HepG2 (cell line): Measurements from ENCODE around the gene CACNA1G.

Experiments
- CTCF ChIP-seq: sonication (generic); formaldehyde crosslinking; IDR thresholded peaks from 2 replicates; pipeline ENCODE4 v1.5.0; 2020; ENCODE audit warnings: mild to moderate bottlenecking, missing genetic modification reagents, moderate library complexity
- FOXK1 ChIP-seq: sonication (generic); formaldehyde crosslinking; IDR thresholded peaks from 2 replicates; pipeline ENCODE4 v1.4.0; 2020; ENCODE audit warnings: low read depth, missing genetic modification reagents, borderline replicate concordance
- KDM6A ChIP-seq: IDR thresholded peaks from 2 replicates; pipeline ENCODE4 v1.6.1; 2016; ENCODE audit warnings: low read depth
- NR3C1 ChIP-seq: sonication (generic); formaldehyde crosslinking; IDR thresholded peaks from 2 replicates; pipeline ENCODE4 v1.4.0; 2020; ENCODE audit warnings: missing genetic modification reagents
- RELA ChIP-seq: sonication (generic); formaldehyde crosslinking; IDR thresholded peaks from 2 replicates; pipeline ENCODE4 v1.4.0; 2020; ENCODE audit warnings: missing genetic modification reagents
- RNF219 ChIP-seq: sonication (generic); formaldehyde crosslinking; IDR thresholded peaks from 2 replicates; pipeline ENCODE4 v1.5.0; 2020; ENCODE audit warnings: mild to moderate bottlenecking, missing genetic modification reagents
- SP1 ChIP-seq, 2 experiments: fragments of 450-650 bp in 1 of 2; sonication (generic) in 1 of 2; formaldehyde crosslinking in 1 of 2; IDR thresholded peaks; 2 replicates each; pipeline versions ENCODE4 v1.4.0 to v1.6.1; 2016 to 2020; ENCODE audit warnings: missing genetic modification reagents in 1 of 2
- TCF12 ChIP-seq, 2 experiments: fragments of 450-650 bp in 1 of 2; sonication (generic) in 1 of 2; formaldehyde crosslinking in 1 of 2; IDR thresholded peaks; 2 replicates each; pipeline versions ENCODE4 v1.6.1 to v1.8.0; 2017 to 2022; ENCODE audit warnings: antibody characterized with exemption in 1 of 2, mild to moderate bottlenecking in 1 of 2, missing genetic modification reagents in 1 of 2, moderate library complexity in 1 of 2
- ZMYM4 ChIP-seq: sonication (generic); formaldehyde crosslinking; IDR thresholded peaks from 2 replicates; pipeline ENCODE4 v1.8.1; 2023; ENCODE audit warnings: mild to moderate bottlenecking, missing genetic modification reagents
- ZNF138 ChIP-seq: sonication (generic); formaldehyde crosslinking; IDR thresholded peaks from 2 replicates; pipeline ENCODE4 v1.5.0; 2020; ENCODE audit warnings: mild to moderate bottlenecking, low read depth, missing genetic modification reagents
- ZNF605 ChIP-seq: sonication (generic); formaldehyde crosslinking; IDR thresholded peaks from 2 replicates; pipeline ENCODE4 v1.8.0; 2022; ENCODE audit warnings: mild to moderate bottlenecking, missing genetic modification reagents
- TF ChIP-seq, protein P1 (sequence below): sonication (generic); formaldehyde crosslinking; IDR thresholded peaks from 2 replicates; pipeline ENCODE4 v1.4.0; 2020; ENCODE audit warnings: missing genetic modification reagents, borderline replicate concordance
- TF ChIP-seq, protein P2 (sequence below): sonication (generic); formaldehyde crosslinking; IDR thresholded peaks from 2 replicates; pipeline ENCODE4 v1.4.0; 2020; ENCODE audit warnings: low read depth, missing genetic modification reagents

DNA sequence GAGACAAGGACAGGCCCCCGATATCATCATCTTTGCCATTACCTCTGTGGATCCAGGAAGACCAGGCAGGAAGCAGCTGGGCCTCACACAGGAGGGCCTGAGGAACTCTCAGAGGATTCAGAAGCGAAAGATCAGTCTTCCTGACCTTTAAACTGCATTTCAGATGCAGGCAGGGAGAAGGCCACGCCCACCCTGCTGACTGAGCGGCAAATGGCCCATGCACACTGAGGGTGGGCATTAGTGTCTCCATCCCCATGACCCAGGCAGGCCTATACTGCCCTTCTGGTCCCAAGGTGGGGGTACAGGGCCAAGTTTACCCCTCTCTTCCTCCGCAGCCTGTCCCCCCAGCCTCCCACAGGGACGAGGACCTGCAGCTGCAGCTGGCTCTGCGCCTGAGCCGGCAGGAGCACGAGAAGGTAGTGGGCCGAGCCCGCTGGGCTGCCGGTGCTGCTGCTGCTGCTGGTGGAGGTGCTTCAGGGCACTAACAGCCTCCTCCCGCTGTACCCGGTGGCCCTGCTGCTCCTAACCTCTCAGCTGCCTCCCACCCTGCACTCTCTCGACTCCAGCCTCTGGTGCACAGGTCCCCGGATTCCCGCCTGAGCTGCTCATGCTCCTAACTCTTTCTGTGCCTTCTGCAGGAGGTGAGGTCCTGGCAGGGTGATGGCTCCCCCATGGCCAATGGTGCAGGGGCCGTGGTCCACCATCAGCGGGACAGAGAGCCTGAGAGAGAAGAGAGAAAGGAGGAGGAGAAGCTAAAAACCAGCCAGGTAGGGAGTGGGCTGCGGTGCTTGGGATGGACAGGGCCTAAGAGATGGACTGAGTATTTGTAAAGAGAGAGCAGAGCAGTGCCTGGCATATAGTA is 21.7 kb upstream of the CACNA1G start:
- no peak for TF ChIP-seq ZMYM4
- TF ChIP-seq RELA (CRISPR knock-in tag), result no peak
- TF ChIP-seq, protein P1, sequence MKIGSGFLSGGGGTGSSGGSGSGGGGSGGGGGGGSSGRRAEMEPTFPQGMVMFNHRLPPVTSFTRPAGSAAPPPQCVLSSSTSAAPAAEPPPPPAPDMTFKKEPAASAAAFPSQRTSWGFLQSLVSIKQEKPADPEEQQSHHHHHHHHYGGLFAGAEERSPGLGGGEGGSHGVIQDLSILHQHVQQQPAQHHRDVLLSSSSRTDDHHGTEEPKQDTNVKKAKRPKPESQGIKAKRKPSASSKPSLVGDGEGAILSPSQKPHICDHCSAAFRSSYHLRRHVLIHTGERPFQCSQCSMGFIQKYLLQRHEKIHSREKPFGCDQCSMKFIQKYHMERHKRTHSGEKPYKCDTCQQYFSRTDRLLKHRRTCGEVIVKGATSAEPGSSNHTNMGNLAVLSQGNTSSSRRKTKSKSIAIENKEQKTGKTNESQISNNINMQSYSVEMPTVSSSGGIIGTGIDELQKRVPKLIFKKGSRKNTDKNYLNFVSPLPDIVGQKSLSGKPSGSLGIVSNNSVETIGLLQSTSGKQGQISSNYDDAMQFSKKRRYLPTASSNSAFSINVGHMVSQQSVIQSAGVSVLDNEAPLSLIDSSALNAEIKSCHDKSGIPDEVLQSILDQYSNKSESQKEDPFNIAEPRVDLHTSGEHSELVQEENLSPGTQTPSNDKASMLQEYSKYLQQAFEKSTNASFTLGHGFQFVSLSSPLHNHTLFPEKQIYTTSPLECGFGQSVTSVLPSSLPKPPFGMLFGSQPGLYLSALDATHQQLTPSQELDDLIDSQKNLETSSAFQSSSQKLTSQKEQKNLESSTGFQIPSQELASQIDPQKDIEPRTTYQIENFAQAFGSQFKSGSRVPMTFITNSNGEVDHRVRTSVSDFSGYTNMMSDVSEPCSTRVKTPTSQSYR, result no peak
- TF ChIP-seq CTCF (CRISPR knock-in tag), result no peak
- no peak for TF ChIP-seq RNF219 (CRISPR knock-in tag)
- TF ChIP-seq TCF12 (IDR thresholded peaks at IDR 0.05), result no peak
- TF ChIP-seq TCF12 (CRISPR knock-in tag; IDR thresholded peaks at IDR 0.05), result no peak
- TF ChIP-seq FOXK1 (CRISPR knock-in tag), result no peak
- TF ChIP-seq, protein P2, sequence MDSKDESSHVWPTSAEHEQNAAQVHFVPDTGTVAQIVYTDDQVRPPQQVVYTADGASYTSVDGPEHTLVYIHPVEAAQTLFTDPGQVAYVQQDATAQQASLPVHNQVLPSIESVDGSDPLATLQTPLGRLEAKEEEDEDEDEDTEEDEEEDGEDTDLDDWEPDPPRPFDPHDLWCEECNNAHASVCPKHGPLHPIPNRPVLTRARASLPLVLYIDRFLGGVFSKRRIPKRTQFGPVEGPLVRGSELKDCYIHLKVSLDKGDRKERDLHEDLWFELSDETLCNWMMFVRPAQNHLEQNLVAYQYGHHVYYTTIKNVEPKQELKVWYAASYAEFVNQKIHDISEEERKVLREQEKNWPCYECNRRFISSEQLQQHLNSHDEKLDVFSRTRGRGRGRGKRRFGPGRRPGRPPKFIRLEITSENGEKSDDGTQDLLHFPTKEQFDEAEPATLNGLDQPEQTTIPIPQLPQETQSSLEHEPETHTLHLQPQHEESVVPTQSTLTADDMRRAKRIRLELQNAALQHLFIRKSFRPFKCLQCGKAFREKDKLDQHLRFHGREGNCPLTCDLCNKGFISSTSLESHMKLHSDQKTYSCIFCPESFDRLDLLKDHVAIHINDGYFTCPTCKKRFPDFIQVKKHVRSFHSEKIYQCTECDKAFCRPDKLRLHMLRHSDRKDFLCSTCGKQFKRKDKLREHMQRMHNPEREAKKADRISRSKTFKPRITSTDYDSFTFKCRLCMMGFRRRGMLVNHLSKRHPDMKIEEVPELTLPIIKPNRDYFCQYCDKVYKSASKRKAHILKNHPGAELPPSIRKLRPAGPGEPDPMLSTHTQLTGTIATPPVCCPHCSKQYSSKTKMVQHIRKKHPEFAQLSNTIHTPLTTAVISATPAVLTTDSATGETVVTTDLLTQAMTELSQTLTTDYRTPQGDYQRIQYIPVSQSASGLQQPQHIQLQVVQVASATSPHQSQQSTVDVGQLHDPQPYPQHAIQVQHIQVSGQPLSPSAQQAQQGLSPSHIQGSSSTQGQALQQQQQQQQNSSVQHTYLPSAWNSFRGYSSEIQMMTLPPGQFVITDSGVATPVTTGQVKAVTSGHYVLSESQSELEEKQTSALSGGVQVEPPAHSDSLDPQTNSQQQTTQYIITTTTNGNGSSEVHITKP (CRISPR knock-in tag), result no peak
- no peak for TF ChIP-seq KDM6A (CRISPR knock-in tag)
- no peak for TF ChIP-seq SP1 (IDR thresholded peaks at IDR 0.05)
- TF ChIP-seq SP1 (CRISPR knock-in tag; IDR thresholded peaks at IDR 0.05), result peak; percentile 77; the same call in 1 of the 2 replicates
- no peak for TF ChIP-seq ZNF605 (CRISPR knock-in tag)
- no peak for TF ChIP-seq ZNF138 (CRISPR knock-in tag)
- no peak for TF ChIP-seq NR3C1 (CRISPR knock-in tag)
